Umbilical cord (tissue), 2 donors: ENCODE data around the gene DLGAP1. TPM values are rescaled to one million over a fixed set of nuclear protein-coding genes. Genes with fewer than 3 reads are reported as not detected.
"Not testable (repeated sequence)": the region's sequence is repeated elsewhere in the genome, so short reads cannot be mapped to it uniquely, and the experiment has no call there.

Source experiments
- DNase-seq: peaks from one replicate; pipeline ENCODE4 v3.0.0-alpha.2; 2015; ENCODE audit warnings: low spot score
- total RNA-seq: library from RNA; depleted of rRNA; stranded (reverse); fragments of >200 nt; gene quantifications from one replicate; pipeline ENCODE4 v1.2.3, GENCODE V29; 2014; ENCODE audit warnings: low replicate concordance; ENCODE audit not compliant: insufficient read depth

DLGAP1 gene
- total RNA-seq, 1 donor from 2014 or later = 20.7 TPM

GRCh38 chr18:3481696-3482210 lies 973.4 kb downstream of the DLGAP1 start:
- DNase-seq = peak; percentile 56

DNA sequence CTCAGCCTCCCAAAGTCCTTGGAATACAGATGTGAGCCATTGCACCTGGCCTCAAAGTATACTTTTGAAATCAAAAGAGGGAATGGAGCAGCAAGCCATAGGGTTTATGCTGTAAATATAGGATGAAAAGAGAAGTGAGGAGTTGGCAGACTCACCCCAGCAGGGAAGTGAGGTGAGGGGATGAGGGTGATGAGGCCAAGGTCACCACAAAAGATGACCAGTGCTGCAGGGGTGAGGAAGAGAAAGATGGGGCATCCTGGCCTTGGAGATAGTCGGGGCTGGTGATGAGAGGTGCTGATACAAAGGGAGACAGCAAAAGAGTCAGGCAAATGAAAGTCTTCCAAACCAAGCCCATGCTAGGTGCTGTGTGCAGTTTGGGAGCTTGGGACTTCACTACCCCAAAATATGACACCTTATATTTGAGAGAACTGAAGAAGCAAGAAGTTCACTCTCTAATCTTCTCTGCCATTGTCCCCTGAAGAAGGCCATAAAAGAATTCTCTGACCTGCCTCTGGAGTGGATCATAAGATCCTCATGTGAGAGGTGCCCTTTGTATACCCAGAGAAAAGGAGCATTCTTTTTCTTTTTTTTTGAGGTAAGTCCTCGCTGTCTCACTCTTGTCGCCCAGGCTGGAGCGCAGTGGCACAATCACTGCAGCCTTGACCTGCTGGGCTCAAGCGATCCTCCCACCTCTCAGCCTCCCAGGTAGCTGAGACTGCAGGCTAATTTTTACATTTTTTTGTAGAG lies 974.1 kb downstream of the DLGAP1 start:
- no peak for DNase-seq

DNA sequence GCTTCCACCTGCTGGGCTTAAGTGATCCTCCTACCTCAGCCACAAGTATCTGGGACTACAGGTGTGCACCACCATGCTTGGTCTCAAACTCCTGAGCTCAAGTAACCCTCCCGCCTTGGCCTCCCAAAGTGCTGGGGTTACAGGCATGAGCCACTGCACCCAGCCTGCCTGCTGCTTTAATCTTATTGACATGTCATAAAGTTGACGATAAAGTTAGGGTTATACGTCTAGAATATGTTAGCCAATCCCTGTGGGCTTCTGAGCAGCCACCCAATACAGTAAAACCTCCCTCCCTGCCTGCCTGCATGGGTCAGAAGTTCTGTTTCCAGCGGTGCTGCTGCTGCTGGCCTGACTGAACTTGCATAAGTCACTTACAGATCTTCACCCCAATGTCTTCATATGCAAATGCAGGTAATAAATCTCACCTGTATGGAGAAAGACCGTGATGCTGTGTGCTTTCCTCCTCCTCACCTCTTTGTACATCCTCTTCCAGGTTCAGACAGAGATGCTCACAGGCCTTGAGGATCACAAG lies 975.1 kb downstream of the DLGAP1 start:
- DNase-seq = no peak

DNA sequence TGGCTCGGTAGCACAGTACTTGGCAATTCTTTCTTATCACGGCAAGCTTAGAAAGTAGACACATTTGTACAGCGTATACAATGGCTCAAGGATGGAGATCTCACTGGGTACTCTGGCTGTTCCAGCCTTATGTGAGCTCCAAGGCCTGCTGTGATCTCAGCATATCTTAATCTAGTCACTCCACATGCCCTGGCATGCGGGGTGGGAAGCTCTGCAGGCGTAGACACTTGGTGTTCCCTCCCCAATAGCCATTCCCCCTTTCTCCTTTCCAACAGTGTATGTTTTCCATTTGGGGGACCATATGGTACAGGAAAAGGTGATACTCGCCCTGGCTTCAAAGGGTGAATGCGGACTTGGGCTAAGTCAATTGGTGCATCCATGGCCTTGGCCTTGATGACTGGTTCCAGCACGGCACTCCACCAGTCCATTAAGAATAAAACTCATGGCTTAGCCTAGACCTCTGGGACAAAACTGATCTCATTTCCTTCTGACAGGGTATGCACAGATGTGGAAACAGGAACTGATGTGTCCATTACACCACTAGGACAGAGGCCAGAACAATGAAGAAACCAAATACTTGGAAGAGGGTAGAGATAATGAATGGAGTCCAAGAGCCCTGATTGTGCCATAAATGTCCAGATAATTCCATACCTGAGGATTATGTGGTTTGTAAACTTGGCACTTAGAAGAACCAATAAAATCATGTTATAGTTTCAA lies 976.7 kb downstream of the DLGAP1 start:
- no peak for DNase-seq

DNA sequence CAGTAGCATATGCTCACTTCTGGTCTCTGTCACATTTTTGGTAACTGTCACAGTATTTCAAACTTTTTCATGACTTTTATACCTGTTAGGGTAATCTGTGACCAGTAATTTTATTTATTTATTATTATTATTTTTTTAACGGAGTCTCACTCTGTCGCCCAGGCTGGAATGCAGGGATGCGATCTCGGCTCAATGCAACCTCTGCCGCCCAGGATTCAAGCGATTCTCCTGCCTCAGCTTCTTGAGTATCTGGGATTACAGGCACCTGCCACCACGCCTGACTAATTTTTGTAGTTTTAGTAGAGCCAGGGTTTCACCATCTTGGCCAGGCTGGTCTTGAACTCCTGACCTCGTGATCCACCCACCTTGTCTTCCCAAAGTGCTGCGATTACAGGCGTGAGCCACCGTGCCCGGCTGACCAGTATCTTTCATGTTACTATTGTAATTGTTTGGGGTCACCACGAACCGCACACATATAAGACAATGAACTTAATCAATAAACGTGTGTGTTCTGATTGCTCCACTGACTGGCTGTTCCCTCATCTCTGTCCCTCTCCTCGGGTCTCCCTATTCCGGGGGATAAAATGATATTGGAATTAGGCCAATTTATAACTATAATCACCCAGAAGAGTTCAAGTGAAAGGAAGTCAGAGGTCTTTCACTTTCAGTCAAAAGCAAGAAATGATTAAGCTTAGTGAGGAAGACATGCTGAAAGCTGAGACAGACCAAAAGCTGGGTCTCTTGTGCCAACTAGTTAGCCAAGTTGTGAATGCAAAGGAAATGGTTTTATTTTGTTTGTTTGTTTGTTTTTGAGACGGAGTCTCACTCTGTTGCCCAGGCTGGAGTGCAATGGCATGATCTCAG lies 982.2 kb downstream of the DLGAP1 start:
- DNase-seq = no peak

DNA sequence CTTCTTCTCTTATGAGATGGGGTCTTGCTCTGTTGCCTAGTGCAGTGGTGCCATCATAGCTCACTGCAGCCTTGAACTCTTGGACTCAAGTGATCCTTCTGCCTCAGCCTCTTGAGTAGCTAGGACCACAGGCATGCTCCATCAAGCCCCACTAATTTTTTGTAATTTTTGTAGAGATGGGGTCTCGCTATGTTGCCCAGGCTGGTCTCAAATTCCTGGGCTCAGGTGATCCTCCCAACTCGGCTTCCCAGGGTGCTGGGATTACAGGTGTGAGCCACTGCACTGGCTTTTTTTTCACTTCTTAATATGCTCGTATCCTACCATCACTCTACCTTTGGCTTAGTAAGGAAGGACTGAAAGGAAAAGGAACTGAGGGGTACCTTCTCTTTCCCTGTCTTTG lies 983.0 kb downstream of the DLGAP1 start:
- not testable (repeated sequence) for DNase-seq

DNA sequence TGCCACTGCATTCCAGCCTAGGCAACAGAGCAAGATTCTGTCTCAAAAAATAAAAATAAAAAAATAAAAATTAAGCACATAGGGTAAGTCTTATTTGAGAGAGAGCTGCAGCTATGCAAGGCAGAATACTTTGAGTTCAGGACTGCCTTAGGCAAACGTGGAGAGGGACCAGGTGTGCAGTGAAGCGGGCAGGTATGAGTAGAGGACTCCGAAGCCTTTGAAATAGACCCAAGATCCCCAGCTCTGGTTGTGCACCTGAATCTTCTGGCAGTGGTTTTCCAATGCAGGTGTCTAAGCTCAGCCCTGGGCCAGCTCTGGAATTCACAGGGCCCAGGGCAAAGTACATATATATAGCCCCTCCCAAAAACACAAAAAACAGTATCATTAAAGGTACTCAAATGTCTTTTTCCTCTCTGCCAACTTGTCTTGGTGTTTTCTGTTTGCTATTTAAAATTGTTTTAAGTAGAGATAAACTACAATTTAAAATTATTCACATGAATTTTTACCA lies 983.9 kb downstream of the DLGAP1 start:
- DNase-seq = no peak

- no peak for DNase-seq
Observed at GRCh38 chr18:3468833-3469232, 986.3 kb downstream of the DLGAP1 start.

DNA sequence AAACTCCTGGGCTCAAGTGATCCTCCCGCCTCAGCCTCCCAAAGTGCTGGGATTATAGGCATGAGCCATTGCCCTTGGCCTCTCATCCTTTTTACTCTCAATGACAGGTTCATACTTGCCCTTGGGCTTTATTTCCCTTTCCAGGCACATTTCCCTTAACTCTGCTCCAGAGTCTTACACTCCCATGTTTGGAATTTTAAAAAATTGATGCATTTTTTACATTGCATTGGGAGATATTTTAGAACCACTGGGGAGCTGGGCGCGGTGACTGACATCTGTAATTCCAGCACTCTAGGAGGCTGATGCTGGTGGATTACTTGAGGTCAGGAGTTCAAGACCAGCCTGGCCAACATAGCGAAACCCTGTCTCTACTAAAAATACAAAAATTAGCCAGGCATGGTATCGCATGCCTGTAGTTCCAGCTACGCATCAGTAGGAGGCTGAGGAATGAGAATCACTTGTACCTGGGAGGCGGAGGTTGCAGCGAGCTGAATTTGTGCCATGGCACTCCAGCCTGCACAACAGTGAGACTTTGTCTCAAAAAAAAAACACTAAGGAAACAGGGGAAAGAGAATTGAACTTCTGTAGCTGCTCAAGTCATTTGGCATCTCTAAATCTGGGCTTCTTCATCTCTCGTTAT lies 986.9 kb downstream of the DLGAP1 start:
- DNase-seq = no peak

DNA sequence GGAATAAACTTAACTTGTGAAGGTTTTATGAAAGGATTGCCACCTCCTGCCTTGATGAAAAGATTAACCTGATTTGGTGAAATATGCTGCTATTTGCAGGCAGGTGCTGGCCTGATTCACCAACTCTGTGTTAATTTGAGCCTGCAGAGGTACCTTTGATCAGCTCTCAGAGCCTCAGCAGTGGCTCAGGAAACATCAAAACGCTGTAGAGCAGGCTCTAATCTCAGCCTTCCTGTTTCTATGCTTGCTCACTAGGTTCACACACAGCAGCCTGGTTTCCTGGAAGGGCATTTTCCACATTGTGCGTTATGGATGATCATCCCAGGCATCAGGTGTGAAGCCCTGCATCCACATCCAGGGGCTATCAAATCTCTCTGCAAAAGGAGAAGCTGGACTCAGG lies 988.2 kb downstream of the DLGAP1 start:
- no peak for DNase-seq

- no peak for DNase-seq
Observed at GRCh38 chr18:3466045-3466444, 989.1 kb downstream of the DLGAP1 start.

- DNase-seq = no peak
Observed at GRCh38 chr18:3463051-3463450, 992.1 kb downstream of the DLGAP1 start.

GRCh38 chr18:3461704-3462103 lies 993.4 kb downstream of the DLGAP1 start:
- no peak for DNase-seq

DNA sequence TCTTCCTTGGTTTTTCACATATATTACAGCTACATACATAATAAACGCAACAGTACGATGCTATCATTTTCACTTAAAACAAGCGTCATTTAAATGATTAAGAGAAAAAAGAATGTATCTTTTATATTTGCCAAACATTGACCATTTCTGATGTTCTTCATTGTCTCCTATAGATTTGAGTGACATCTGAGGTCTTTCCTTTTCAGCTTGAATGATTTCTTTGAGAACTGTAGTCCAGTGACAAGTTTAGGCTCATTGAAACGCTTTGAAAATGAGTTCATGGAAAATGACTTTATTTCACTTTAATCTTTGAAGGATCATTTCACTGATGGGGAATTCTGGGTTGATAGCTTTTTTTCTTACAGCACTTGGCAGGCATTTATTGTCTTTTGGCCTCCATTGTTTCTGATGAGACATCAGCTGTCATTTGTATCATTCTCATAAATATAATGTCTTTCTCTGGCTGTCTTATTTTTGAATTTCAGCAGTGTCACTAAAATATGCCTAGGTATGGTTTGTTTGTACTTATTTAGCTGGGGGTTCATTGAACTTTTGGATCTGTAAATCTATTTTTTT lies 994.2 kb downstream of the DLGAP1 start:
- DNase-seq = no peak

- DNase-seq = no peak
Observed at GRCh38 chr18:3458952-3459853, 995.9 kb downstream of the DLGAP1 start.

GRCh38 chr18:3458378-3458777 lies 996.7 kb downstream of the DLGAP1 start:
- DNase-seq = no peak

DNA sequence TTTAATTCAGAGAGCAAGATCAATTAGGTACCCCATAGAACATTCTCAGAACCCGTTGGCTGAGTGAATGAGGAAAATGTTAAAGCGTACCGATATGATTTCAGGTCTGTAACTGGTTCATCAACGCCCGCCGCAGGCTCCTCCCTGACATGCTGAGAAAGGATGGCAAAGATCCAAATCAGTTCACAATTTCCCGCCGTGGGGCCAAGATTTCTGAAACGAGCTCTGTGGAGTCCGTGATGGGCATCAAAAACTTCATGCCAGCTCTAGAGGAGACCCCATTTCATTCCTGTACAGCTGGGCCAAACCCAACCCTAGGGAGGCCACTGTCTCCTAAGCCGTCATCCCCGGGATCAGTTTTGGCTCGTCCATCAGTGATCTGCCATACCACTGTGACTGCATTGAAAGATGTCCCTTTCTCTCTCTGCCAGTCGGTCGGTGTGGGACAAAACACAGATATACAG lies 997.8 kb downstream of the DLGAP1 start:
- no peak for DNase-seq

DNA sequence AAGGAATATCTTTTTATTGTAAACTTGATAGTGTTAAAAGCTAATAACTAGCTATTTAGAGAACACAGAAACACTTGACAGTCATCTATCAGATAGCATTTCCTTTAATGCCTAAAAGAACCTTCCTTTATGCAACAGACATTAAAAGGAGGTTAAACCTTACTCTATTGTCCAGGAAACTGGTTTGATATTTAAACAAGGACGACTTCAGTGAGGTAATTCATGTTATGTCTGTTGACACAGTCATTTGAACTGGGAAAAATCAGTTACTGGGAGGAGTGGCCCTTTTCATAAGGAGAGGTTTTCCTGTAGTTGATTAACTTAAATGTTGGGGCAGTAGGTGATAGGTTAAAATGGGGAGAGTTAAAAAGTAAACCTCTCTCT lies 998.4 kb downstream of the DLGAP1 start:
- no peak for DNase-seq

GRCh38 chr18:3455907-3456685 lies 999.0 kb downstream of the DLGAP1 start:
- DNase-seq = no peak
